WERI-Rb-1 (cell line): ENCODE measurements around the gene AJAP1.
"Not testable (repeated sequence)": the region's sequence is repeated elsewhere in the genome, so short reads cannot be mapped to it uniquely, and the experiment has no call there.

Experiments used
- DNase-seq: peaks from one replicate; pipeline ENCODE4 v3.0.0-alpha.2; 2020
- H3K27ac ChIP-seq: fragments of 250-450 bp; sonication (Bioruptor Pico); 2 replicates; pipeline ENCODE4 v1.5.1; 2020; ENCODE audit warnings: mild to moderate bottlenecking, moderate library complexity
- H3K27me3 ChIP-seq: fragments of 250-450 bp; sonication (Bioruptor Pico); 2 replicates; pipeline ENCODE4 v1.5.1; 2021; ENCODE audit warnings: mild to moderate bottlenecking, low read depth, moderate library complexity; ENCODE audit not compliant: insufficient read depth, severe bottlenecking
- H3K36me3 ChIP-seq: fragments of 250-450 bp; sonication (Bioruptor Pico); 2 replicates; pipeline ENCODE4 v1.5.1; 2020; ENCODE audit warnings: mild to moderate bottlenecking, moderate library complexity
- H3K4me3 ChIP-seq: 2 replicates; pipeline ENCODE4 v1.5.1; 2011; ENCODE audit warnings: low read depth, mild to moderate bottlenecking, control low read depth, low read length
- H3K9me3 ChIP-seq: fragments of 250-450 bp; sonication (Bioruptor Pico); 2 replicates; pipeline ENCODE4 v1.5.1; 2021; ENCODE audit warnings: mild to moderate bottlenecking, moderate library complexity; ENCODE audit not compliant: severe bottlenecking
- TF ChIP-seq, protein P1 (sequence below): IDR thresholded peaks from 2 replicates; pipeline ENCODE4 v1.5.1; 2011; ENCODE audit warnings: low read depth, mild to moderate bottlenecking, control low read depth, inconsistent platforms, low read length

AJAP1 gene

DNA sequence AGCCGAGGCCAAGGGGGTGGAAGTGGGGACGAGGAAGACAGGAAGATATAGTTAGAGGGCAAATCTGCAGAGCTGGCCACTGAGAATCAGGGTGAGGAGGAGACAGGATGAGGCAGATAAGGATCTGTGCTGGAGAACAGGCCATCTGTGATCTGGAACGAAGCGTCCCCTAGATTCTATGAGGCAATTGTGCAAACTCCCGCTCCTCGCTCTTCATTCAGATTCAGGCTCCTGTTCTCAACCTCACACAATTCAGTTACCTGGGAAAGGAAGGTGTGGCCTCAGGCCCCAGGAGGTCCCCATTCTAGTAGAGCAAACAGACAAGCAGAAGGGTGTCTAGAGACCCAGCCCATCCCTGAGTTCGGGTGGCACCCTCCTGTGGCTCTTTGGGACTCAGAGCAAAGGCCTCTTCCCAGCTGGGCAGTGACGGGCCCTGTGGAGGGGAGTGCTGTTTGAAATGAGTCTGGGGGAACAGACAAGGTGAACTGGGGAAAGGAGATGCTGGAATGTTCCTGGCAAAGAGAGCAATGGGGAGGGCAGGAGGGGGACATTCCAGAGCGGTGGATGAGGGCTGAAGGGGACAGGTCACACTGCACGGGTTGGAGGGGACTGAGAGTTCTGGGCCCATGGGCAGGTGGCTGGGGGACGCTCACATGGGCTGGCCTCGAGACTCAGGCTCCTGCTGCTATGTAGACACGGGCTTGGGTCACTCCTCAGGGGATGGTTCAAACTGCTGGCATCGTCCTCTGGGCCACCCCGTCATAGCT is 39.9 kb upstream of the AJAP1 start:
- H3K9me3 ChIP-seq: peaks cover 14% of the 10 kb centered on the region
- no peak overlapping the region for H3K27ac ChIP-seq
- TF ChIP-seq, protein P1, sequence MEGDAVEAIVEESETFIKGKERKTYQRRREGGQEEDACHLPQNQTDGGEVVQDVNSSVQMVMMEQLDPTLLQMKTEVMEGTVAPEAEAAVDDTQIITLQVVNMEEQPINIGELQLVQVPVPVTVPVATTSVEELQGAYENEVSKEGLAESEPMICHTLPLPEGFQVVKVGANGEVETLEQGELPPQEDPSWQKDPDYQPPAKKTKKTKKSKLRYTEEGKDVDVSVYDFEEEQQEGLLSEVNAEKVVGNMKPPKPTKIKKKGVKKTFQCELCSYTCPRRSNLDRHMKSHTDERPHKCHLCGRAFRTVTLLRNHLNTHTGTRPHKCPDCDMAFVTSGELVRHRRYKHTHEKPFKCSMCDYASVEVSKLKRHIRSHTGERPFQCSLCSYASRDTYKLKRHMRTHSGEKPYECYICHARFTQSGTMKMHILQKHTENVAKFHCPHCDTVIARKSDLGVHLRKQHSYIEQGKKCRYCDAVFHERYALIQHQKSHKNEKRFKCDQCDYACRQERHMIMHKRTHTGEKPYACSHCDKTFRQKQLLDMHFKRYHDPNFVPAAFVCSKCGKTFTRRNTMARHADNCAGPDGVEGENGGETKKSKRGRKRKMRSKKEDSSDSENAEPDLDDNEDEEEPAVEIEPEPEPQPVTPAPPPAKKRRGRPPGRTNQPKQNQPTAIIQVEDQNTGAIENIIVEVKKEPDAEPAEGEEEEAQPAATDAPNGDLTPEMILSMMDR: no peak
- no peak for DNase-seq
- no peaks in the 10 kb centered on the region for H3K36me3 ChIP-seq
- H3K4me3 ChIP-seq: no peak overlapping the region
- peaks cover 5% of the 10 kb centered on the region for H3K27me3 ChIP-seq

DNA sequence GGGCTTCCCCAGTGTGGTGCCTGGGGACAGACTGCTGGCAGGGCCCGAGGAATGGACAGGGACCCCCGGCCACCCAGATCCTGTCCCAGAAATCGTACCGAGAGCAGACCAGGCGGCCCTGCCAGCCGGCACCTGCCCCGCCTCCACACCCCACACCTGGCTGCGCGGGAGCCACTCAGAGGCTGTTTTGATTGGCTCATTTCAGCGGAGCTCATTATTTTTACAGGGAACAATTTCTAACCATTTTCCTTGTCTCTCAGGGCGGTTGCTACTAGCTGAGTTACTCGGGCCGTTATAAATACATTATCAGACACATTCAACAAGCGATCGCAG is 39.3 kb upstream of the AJAP1 start:
- Histone ChIP-seq H3K4me3 (no peak overlapping the region), H3K27me3 (peaks cover 2% of the 10 kb centered on the region), H3K27ac (no peak overlapping the region), H3K36me3 (no peaks in the 10 kb centered on the region), H3K9me3 (peaks cover 8% of the 10 kb centered on the region)
- TF ChIP-seq, protein P1: no peak
- no peak for DNase-seq

DNA sequence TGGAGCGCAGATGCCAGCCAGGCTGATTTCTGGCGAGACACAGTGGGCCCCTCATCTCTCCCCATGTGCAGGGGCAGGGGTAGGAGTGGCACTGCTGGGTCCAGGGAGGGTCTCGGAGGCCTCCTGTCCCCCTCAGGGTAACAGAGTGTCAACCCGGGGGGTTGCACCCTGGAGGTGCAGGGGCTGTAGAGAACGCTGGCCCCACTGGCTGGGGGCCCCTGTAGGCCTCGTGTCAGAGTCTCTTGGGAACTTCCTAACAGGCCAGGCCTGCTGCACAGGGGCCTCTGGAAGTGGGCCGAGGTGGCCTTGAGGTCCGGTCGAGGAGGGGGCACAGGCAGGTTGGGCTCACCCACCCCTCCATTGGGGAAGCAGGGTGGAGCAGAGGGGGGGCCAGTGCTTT is 38.9 kb upstream of the AJAP1 start:
- Histone ChIP-seq H3K9me3 (peaks cover 4% of the 10 kb centered on the region), H3K4me3 (no peak overlapping the region), H3K27me3 (no peaks in the 10 kb centered on the region), H3K27ac (no peak overlapping the region), H3K36me3 (no peaks in the 10 kb centered on the region)
- TF ChIP-seq, protein P1: no peak
- DNase-seq: no peak

DNA sequence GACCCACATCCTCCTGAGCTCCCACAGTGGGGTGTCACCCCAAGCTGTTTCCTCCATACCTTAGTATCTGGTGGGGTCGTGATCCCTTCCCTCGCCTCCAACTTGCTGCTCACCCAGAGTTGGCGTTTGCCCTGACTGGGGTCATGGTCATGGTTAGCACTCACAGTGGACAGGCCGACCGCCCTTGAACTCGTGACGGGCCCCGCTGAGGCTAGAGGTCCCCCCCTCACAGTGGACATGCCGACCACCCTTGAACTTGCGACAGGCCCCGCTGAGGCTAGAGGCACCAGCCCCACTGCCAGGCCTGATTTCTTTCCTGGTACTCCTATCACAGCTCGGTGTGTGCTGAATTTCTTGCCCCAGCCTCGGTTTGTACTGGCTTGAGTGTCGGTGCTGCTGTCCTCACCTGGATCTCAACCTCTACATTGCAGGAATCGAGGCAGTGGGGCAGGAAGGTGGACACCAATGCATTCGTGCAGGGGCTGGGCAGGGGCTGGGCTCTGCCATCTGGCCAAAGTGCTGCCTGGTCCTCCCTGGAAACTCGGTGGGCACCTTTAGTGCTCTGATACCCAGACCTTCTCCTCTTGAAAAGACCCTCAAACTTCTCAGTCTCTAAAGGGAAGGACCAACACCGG is 37.5 kb upstream of the AJAP1 start:
- no peaks in the 10 kb centered on the region for H3K9me3 ChIP-seq
- TF ChIP-seq, protein P1: no peak
- DNase-seq: no peak
- H3K36me3 ChIP-seq: no peaks in the 10 kb centered on the region
- H3K4me3 ChIP-seq: no peak overlapping the region
- H3K27ac ChIP-seq: no peak overlapping the region
- no peaks in the 10 kb centered on the region for H3K27me3 ChIP-seq

DNA sequence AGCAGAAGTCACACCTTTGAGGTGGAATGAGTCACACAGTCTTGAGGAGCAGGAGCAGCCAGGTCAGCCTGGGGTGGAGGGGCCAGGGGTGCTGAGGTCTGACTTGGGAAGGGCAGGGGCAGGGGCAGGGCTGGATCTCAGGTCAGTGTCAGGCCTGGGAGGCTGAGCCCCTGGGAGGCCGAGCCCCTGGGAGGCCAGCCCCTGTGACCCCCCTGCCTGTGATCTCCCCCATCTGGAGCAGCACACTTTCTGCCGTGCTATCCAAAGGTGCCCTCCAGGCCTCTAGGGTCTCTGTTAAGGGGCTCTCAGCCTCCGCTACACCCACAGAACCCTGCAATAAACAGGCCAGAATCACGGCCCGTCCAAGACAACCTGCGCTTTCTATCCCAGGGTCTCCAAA is 36.9 kb upstream of the AJAP1 start:
- no peaks in the 10 kb centered on the region for H3K9me3 ChIP-seq
- no peaks in the 10 kb centered on the region for H3K27me3 ChIP-seq
- TF ChIP-seq, protein P1: no peak
- no peak for DNase-seq
- H3K27ac ChIP-seq: no peak overlapping the region
- H3K36me3 ChIP-seq: no peaks in the 10 kb centered on the region
- no peak overlapping the region for H3K4me3 ChIP-seq

DNA sequence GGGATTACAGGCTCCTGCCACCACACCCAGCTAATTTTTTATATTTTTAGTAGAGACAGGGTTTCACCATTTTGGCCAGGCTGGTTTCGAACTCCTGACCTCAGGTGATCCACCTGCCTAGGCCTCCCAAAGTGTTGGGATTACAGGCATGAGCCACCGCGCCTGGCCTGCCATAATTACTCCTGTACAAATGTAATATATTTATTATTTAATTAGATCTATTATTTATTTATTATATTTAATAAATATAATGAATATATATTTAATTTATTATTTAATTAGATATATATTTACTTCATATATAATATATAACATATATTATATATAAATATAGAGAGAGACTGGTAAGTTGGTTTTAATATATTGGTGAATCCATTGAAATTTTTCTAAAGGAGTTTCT is 35.6 kb upstream of the AJAP1 start:
- H3K27me3 ChIP-seq, H3K9me3 ChIP-seq: not testable (repeated sequence)

More for the DNA sequence above, 35.6 kb upstream of the AJAP1 start:
- DNase-seq, H3K4me3 ChIP-seq, H3K36me3 ChIP-seq, H3K27ac ChIP-seq: not testable (repeated sequence)
